ENCODE data around the gene CA10. TPM values are rescaled to one million over a fixed set of nuclear protein-coding genes. Genes with fewer than 3 reads are reported as not detected.

Gene CA10
- total and polyA plus RNA-seq, 9 of the 15 experiments (the other 6 are each of a cell fraction or from before 2014, with no cell fraction given): not detected

DNA sequence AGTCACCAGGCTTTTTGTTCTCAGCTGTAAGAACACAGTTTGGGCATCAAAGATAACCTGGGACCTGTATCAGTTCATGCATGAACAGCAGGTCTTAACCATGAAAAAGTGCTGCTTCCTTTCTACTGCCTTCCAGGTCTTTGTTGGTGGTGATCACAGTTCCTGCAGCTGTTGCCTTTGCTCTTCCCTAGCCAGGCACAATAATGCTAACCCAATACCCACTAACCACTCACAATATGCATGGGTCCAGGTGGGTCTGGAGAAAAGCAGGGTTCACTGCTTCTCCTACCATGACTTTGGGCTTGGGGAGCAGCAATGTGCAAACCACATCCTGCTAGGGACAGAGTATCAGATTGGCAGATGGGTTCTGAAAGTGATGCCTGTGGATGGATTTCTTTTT lies 501.3 kb downstream of the CA10 start (continued):
- no peak for TF ChIP-seq FUS (optimal IDR thresholded peaks at IDR 0.05; ENCODE audit: low read depth, low read length)
- no peak for TF ChIP-seq RBM22 (IDR thresholded peaks at IDR 0.05; ENCODE audit: low read depth, low read length, poor library complexity, severe bottlenecking)
- no peak for TF ChIP-seq ZNF699 (CRISPR knock-in tag; IDR thresholded peaks at IDR 0.05; ENCODE audit: insufficient replicate concordance)
- TF ChIP-seq ZNF311 (CRISPR knock-in tag; IDR thresholded peaks at IDR 0.05): no peak
- TF ChIP-seq ZNF408 (CRISPR knock-in tag; IDR thresholded peaks at IDR 0.05; ENCODE audit: low read depth): no peak

- 0% methylated on average over 5 of the region's 5 CpGs for WGBS (ENCODE audit: insufficient coverage, low coverage, missing lambda C conversion rate)
- CTCF ChIA-PET (ENCODE audit: low intra/inter-chr PET ratio): no interaction called here
- no peaks in the 10 kb centered on the region for H3K9me3 ChIP-seq (replicated peaks; ENCODE audit: control insufficient read depth, insufficient read depth, low read depth, low read length)
- no peak overlapping the region for H3K27ac ChIP-seq (ENCODE audit: extremely low read depth, low read depth, low read length)
- no peak overlapping the region for H3K4me3 ChIP-seq
- no peak overlapping the region for H3K9ac ChIP-seq (ENCODE audit: insufficient read depth in 1 of 2, low read depth in 2 of 2, low read length in 2 of 2)
- FAIRE-seq: no peak
- no peaks in the 10 kb centered on the region for H3K36me3 ChIP-seq (ENCODE audit: control insufficient read depth, insufficient read depth, low read length)
- no peaks in the 10 kb centered on the region for H3K79me2 ChIP-seq (ENCODE audit: control insufficient read depth, insufficient read depth, low read length)
- H3K4me1 ChIP-seq (replicated peaks in 1 of 2; ENCODE audit: control insufficient read depth in 2 of 2, insufficient read depth in 2 of 2, low read length in 2 of 2): no peaks in the 10 kb centered on the region
- intact Hi-C loops (cut with micrococcal nuclease) (no loop called here), in situ Hi-C loops (cut with MboI) (no loop called here)
- no peaks in the 10 kb centered on the region for H3K27me3 ChIP-seq (ENCODE audit: control insufficient read depth in 2 of 2, insufficient read depth in 2 of 2, low read length in 2 of 2)
- no TSS peak for BruUV-seq (replicated peaks)
- no peak overlapping the region for H3K4me2 ChIP-seq (ENCODE audit: insufficient read depth, low read length)
- H3K9me1 ChIP-seq (ENCODE audit: control insufficient read depth, insufficient read depth, low read length): no peaks in the 10 kb centered on the region
- DNase-seq (ENCODE audit: extremely low read depth in 1 of 4, low spot score in 3 of 4): no peak
- no peaks in the 10 kb centered on the region for H4K20me1 ChIP-seq (replicated peaks; ENCODE audit: control insufficient read depth, insufficient read depth, low read length)
- no peak for ATAC-seq
- POLR2A ChIA-PET: interaction anchor here (0.6 kb wide), 1 partner anchor 164 kb away, joined by 3 read pairs; no protein-coding TSS in a partner anchor
- no peak overlapping the region for H2AFZ ChIP-seq (ENCODE audit: low read depth, low read length)
- TF ChIP-seq E4F1 (CRISPR knock-in tag; IDR thresholded peaks at IDR 0.05; ENCODE audit: borderline replicate concordance) (no peak), ZNF197 (CRISPR knock-in tag; IDR thresholded peaks at IDR 0.05; ENCODE audit: low read depth) (no peak), SIRT6 (IDR thresholded peaks at IDR 0.05; ENCODE audit: low read depth, low read length) (no peak), ATF3 (IDR thresholded peaks at IDR 0.05) (no peak), ATF3 (CRISPR knock-in tag; conservative IDR thresholded peaks at IDR 0.05) (no peak), PHF21A (IDR thresholded peaks at IDR 0.05; ENCODE audit: borderline replicate concordance, low read depth) (no peak), NCOA1 (IDR thresholded peaks at IDR 0.05; ENCODE audit: low read depth) (no peak), ZNF133 (CRISPR knock-in tag; IDR thresholded peaks at IDR 0.05) (no peak), SREBF1 (IDR thresholded peaks at IDR 0.05; ENCODE audit: borderline replicate concordance, low read depth, low read length) (no peak), CHD1 (IDR thresholded peaks at IDR 0.05; ENCODE audit: low read length) (no peak), GTF2F1 (IDR thresholded peaks at IDR 0.05; ENCODE audit: low read depth, low read length) (no peak)
- TF ChIP-seq, protein P1, sequence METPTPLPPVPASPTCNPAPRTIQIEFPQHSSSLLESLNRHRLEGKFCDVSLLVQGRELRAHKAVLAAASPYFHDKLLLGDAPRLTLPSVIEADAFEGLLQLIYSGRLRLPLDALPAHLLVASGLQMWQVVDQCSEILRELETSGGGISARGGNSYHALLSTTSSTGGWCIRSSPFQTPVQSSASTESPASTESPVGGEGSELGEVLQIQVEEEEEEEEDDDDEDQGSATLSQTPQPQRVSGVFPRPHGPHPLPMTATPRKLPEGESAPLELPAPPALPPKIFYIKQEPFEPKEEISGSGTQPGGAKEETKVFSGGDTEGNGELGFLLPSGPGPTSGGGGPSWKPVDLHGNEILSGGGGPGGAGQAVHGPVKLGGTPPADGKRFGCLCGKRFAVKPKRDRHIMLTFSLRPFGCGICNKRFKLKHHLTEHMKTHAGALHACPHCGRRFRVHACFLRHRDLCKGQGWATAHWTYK (CRISPR knock-in tag; IDR thresholded peaks at IDR 0.05): no peak
Observed at GRCh38 chr17:51653878-51654277, 504.6 kb downstream of the CA10 start.

All from K562 (cell line).